ENCODE measurements around the gene CLSTN3. TPM values are rescaled to one million over a fixed set of nuclear protein-coding genes. Genes with fewer than 3 reads are reported as not detected.
A peak's percentile ranks its signal among the peaks of the same experiment; 100 is the strongest.

CLSTN3 gene
- total and polyA plus RNA-seq, 4 donors, result 6.1 to 37.2 (median 26.8) TPM

DNA sequence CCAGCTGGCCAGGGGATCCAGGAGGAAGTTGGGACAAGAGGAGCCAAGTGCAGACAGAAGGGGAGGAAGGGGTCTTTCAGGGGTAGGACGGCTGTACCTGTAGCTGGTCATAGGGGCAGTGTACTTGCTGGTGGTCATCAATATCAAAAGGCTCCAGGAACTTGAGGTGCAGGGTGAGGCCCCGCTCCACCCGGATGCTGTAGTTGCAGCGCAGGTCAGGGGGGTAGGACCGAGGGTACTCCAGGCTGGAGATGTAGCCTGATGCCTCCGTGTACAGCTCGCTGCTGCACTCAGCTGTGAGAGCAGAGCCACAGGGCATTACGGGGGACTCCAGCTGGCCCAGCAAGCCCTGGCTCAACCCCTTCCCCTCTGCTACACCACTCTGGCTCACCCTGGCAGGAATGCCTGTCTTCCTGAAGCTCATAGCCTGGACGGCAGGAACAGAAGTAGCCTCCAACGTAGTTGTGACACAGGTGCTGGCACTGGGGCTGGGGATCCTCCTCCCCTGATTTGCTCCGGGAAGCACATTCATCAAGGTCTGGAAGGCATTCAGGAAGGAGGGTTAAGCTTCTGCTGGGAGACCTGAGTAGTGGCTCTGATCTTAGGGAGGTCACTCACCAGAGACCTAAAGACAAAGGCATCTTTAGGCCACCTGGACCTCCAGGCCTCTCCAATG lies 40.8 kb upstream of the CLSTN3 start:
- TF ChIP-seq HNF4G (IDR thresholded peaks at IDR 0.05) (no peak), RAD21 (IDR thresholded peaks at IDR 0.05) (no peak), SP1 (IDR thresholded peaks at IDR 0.05) (no peak)
- H3K4me1 ChIP-seq (ENCODE audit: control insufficient read depth in 4 of 4, insufficient read depth in 4 of 4, low read length in 3 of 4), result peaks cover 7 to 46% (median 35%) of the 10 kb centered on the region in 4 donors
- H3K9ac ChIP-seq (ENCODE audit: low read depth in 1 of 2, low read length in 2 of 2), result peak overlapping the region in 1 of 2 donors; percentile 38
- H3K27ac ChIP-seq (ENCODE audit: low read depth in 1 of 2, low read length in 2 of 2), result peak overlapping the region; percentile 64 to 89
- 77% methylated on average over 11 of the region's 11 CpGs for WGBS
- H3K4me3 ChIP-seq (ENCODE audit: low read depth in 1 of 3, low read length in 3 of 3), result peak overlapping the region in 2 of 3 donors; percentile 63 to 66
- DNase-seq (ENCODE audit: low spot score), result no peak
- H3K9me3 ChIP-seq (ENCODE audit: control insufficient read depth in 4 of 4, low read length in 3 of 4), result no peaks in the 10 kb centered on the region
- H3K27me3 ChIP-seq (ENCODE audit: control insufficient read depth in 4 of 4, insufficient read depth in 4 of 4, low read length in 3 of 4), result no peaks in the 10 kb centered on the region
- peaks cover 2 to 51% (median 44%) of the 10 kb centered on the region in 4 donors for H3K36me3 ChIP-seq (ENCODE audit: control insufficient read depth in 4 of 4, insufficient read depth in 3 of 4, low read depth in 1 of 4, low read length in 3 of 4)

DNA sequence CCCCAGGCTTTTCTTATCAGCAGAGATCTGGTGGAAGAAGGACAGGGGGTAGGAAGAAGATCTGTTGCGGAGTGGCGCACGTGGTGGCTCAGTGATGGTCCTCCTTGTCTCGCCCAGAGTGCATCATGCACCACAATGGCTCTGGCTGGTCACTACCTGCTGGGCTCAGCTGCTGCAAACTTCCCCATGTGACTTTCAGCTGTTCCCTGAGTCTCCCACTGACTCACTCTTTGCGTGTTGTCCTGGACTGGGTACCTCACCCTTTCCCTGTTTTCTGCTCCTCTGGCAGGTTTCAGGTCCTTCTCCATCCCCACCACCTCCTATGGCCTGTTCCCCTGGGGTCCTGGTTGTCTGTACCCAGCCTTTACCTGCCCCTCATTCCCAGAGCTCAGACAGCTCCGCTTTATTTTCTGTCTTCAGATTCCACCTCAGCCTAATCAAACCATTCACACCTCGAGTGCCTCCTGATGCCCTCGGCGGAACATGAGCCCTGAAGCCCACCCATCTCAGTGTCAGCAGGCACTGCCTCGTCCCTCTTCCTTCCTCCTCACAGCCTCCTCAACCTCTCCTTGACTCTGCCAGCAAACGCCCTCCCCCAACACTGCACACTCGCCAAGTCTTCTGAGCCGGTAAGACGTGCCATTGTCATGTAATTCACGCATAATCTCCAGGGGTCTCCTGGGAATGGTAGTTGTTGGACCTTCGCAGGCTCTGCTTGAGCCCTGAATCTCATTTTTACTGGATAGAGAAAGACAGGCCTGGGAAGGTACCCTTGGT lies 39.8 kb upstream of the CLSTN3 start:
- H3K4me3 ChIP-seq (ENCODE audit: low read depth in 1 of 3, low read length in 3 of 3), result peak overlapping the region; percentile 63 to 87 (median 66)
- peaks cover 9 to 42% (median 33%) of the 10 kb centered on the region in 4 donors for H3K4me1 ChIP-seq (ENCODE audit: control insufficient read depth in 4 of 4, insufficient read depth in 4 of 4, low read length in 3 of 4)
- no peaks in the 10 kb centered on the region for H3K9me3 ChIP-seq (ENCODE audit: control insufficient read depth in 4 of 4, low read length in 3 of 4)
- WGBS, result 48% methylated on average over 16 of the region's 16 CpGs
- peak overlapping the region; percentile 75 to 78 for H3K9ac ChIP-seq (ENCODE audit: low read depth in 1 of 2, low read length in 2 of 2)
- peaks cover 2 to 42% (median 34%) of the 10 kb centered on the region in 4 donors for H3K36me3 ChIP-seq (ENCODE audit: control insufficient read depth in 4 of 4, insufficient read depth in 3 of 4, low read depth in 1 of 4, low read length in 3 of 4)
- peak overlapping the region; percentile 64 to 89 for H3K27ac ChIP-seq (ENCODE audit: low read depth in 1 of 2, low read length in 2 of 2)
- no peaks in the 10 kb centered on the region for H3K27me3 ChIP-seq (ENCODE audit: control insufficient read depth in 4 of 4, insufficient read depth in 4 of 4, low read length in 3 of 4)
- no peak for DNase-seq (ENCODE audit: low spot score)
- TF ChIP-seq HNF4A (conservative IDR thresholded peaks at IDR 0.05) (peak in 1 of 2 donors; percentile 12), HNF4G (IDR thresholded peaks at IDR 0.05) (no peak)

DNA sequence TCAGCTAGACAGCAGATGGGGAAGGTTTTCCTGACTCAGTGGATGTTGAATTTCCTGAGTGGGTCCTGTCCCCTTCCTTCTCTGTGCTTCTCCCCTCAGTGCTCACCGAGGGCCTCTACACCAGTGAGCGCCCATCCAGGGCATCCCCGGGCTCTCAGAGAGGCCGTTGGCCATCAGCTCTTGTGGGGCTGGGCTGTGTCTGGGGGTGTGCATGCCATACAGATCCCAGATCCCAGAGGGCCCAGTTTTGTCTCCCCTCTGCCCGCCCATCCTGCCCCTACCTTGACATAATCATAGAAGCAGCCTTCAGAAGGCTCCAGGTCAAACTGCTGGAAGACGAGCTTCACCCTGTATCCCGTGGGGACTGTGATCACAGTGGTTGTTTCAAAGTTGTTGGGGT lies 39.0 kb upstream of the CLSTN3 start:
- 36% methylated on average over 7 of the region's 7 CpGs for WGBS
- peak overlapping the region; percentile 64 to 89 for H3K27ac ChIP-seq (ENCODE audit: low read depth in 1 of 2, low read length in 2 of 2)
- peaks cover 2 to 34% (median 27%) of the 10 kb centered on the region in 4 donors for H3K36me3 ChIP-seq (ENCODE audit: control insufficient read depth in 4 of 4, insufficient read depth in 3 of 4, low read depth in 1 of 4, low read length in 3 of 4)
- TF ChIP-seq FOXA2 (IDR thresholded peaks at IDR 0.05) (no peak), HNF4G (IDR thresholded peaks at IDR 0.05) (no peak), RAD21 (IDR thresholded peaks at IDR 0.05) (no peak), NR2F2 (IDR thresholded peaks at IDR 0.05) (no peak), HNF4A (conservative IDR thresholded peaks at IDR 0.05) (no peak), SP1 (IDR thresholded peaks at IDR 0.05) (no peak), YY1 (IDR thresholded peaks at IDR 0.05) (no peak), RXRA (IDR thresholded peaks at IDR 0.05) (no peak), EGR1 (IDR thresholded peaks at IDR 0.05; ENCODE audit: low read depth in 2 of 2) (no peak), TAF1 (conservative IDR thresholded peaks at IDR 0.05) (no peak), JUND (IDR thresholded peaks at IDR 0.05) (no peak), GABPA (IDR thresholded peaks at IDR 0.05 in 1 of 2, conservative IDR thresholded peaks at IDR 0.05 in 1 of 2) (no peak)
- TF ChIP-seq, protein P1, sequence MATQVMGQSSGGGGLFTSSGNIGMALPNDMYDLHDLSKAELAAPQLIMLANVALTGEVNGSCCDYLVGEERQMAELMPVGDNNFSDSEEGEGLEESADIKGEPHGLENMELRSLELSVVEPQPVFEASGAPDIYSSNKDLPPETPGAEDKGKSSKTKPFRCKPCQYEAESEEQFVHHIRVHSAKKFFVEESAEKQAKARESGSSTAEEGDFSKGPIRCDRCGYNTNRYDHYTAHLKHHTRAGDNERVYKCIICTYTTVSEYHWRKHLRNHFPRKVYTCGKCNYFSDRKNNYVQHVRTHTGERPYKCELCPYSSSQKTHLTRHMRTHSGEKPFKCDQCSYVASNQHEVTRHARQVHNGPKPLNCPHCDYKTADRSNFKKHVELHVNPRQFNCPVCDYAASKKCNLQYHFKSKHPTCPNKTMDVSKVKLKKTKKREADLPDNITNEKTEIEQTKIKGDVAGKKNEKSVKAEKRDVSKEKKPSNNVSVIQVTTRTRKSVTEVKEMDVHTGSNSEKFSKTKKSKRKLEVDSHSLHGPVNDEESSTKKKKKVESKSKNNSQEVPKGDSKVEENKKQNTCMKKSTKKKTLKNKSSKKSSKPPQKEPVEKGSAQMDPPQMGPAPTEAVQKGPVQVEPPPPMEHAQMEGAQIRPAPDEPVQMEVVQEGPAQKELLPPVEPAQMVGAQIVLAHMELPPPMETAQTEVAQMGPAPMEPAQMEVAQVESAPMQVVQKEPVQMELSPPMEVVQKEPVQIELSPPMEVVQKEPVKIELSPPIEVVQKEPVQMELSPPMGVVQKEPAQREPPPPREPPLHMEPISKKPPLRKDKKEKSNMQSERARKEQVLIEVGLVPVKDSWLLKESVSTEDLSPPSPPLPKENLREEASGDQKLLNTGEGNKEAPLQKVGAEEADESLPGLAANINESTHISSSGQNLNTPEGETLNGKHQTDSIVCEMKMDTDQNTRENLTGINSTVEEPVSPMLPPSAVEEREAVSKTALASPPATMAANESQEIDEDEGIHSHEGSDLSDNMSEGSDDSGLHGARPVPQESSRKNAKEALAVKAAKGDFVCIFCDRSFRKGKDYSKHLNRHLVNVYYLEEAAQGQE (IDR thresholded peaks at IDR 0.05), result no peak
- TF ChIP-seq, protein P2, sequence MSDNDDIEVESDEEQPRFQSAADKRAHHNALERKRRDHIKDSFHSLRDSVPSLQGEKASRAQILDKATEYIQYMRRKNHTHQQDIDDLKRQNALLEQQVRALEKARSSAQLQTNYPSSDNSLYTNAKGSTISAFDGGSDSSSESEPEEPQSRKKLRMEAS (IDR thresholded peaks at IDR 0.05), result no peak
- TF ChIP-seq, protein P3, sequence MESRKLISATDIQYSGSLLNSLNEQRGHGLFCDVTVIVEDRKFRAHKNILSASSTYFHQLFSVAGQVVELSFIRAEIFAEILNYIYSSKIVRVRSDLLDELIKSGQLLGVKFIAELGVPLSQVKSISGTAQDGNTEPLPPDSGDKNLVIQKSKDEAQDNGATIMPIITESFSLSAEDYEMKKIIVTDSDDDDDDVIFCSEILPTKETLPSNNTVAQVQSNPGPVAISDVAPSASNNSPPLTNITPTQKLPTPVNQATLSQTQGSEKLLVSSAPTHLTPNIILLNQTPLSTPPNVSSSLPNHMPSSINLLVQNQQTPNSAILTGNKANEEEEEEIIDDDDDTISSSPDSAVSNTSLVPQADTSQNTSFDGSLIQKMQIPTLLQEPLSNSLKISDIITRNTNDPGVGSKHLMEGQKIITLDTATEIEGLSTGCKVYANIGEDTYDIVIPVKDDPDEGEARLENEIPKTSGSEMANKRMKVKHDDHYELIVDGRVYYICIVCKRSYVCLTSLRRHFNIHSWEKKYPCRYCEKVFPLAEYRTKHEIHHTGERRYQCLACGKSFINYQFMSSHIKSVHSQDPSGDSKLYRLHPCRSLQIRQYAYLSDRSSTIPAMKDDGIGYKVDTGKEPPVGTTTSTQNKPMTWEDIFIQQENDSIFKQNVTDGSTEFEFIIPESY (IDR thresholded peaks at IDR 0.05), result no peak
- TF ChIP-seq, protein P4, sequence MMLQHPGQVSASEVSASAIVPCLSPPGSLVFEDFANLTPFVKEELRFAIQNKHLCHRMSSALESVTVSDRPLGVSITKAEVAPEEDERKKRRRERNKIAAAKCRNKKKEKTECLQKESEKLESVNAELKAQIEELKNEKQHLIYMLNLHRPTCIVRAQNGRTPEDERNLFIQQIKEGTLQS (IDR thresholded peaks at IDR 0.05), result no peak
- TF ChIP-seq, protein P5, sequence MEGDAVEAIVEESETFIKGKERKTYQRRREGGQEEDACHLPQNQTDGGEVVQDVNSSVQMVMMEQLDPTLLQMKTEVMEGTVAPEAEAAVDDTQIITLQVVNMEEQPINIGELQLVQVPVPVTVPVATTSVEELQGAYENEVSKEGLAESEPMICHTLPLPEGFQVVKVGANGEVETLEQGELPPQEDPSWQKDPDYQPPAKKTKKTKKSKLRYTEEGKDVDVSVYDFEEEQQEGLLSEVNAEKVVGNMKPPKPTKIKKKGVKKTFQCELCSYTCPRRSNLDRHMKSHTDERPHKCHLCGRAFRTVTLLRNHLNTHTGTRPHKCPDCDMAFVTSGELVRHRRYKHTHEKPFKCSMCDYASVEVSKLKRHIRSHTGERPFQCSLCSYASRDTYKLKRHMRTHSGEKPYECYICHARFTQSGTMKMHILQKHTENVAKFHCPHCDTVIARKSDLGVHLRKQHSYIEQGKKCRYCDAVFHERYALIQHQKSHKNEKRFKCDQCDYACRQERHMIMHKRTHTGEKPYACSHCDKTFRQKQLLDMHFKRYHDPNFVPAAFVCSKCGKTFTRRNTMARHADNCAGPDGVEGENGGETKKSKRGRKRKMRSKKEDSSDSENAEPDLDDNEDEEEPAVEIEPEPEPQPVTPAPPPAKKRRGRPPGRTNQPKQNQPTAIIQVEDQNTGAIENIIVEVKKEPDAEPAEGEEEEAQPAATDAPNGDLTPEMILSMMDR (IDR thresholded peaks at IDR 0.05; ENCODE audit: low read depth, low read length, missing input control), result no peak
- peak overlapping the region; percentile 75 to 78 for H3K9ac ChIP-seq (ENCODE audit: low read depth in 1 of 2, low read length in 2 of 2)
- no peaks in the 10 kb centered on the region for H3K9me3 ChIP-seq (ENCODE audit: control insufficient read depth in 4 of 4, low read length in 3 of 4)
- H3K4me3 ChIP-seq (ENCODE audit: low read depth in 1 of 3, low read length in 3 of 3), result peak overlapping the region; percentile 63 to 87 (median 66)
- H3K27me3 ChIP-seq (ENCODE audit: control insufficient read depth in 4 of 4, insufficient read depth in 4 of 4, low read length in 3 of 4), result no peaks in the 10 kb centered on the region
- H3K4me1 ChIP-seq (ENCODE audit: control insufficient read depth in 4 of 4, insufficient read depth in 4 of 4, low read length in 3 of 4), result peaks cover 9 to 43% (median 33%) of the 10 kb centered on the region in 4 donors
- DNase-seq (ENCODE audit: low spot score), result no peak

Data from liver (tissue), 9 donors.